Keratinocyte (primary cell): ENCODE data around the gene HELZ. TPM values are rescaled to one million over a fixed set of nuclear protein-coding genes. Genes with fewer than 3 reads are reported as not detected.
"Not testable (repeated sequence)": the region's sequence is repeated elsewhere in the genome, so short reads cannot be mapped to it uniquely, and the experiment has no call there.

Source experiments
- DNase-seq: peaks from one replicate; pipeline ENCODE4 v3.0.0-alpha.2; 2011; ENCODE audit warnings: low read depth, missing footprints, low spot score
- FAIRE-seq: peaks from 2 replicates; lab custom pipeline; 2011; peaks lifted over from hg19 to GRCh38; lab: Jason Lieb, UNC
- H2AFZ ChIP-seq: 2 replicates; pipeline ENCODE4 v1.6.0; 2012; ENCODE audit warnings: low read length, control low read depth, inconsistent platforms; ENCODE audit not compliant: control insufficient read depth
- H3K27ac ChIP-seq: 2 replicates; pipeline ENCODE4 v1.5.1; 2011; ENCODE audit warnings: low read length; ENCODE audit not compliant: control insufficient read depth, insufficient read depth
- H3K27me3 ChIP-seq: 3 replicates; pipeline ENCODE4 v1.6.0; 2011; ENCODE audit warnings: low read length; ENCODE audit not compliant: control insufficient read depth, insufficient read depth; ENCODE audit errors: extremely low read depth
- H3K36me3 ChIP-seq, 2 experiments: 2 replicates in 1 of 2; 3 replicates in 1 of 2; pipeline ENCODE4 v1.5.1; 2011; ENCODE audit warnings: low read length in 2 of 2, mild to moderate bottlenecking in 1 of 2; ENCODE audit not compliant: control insufficient read depth in 2 of 2, insufficient read depth in 2 of 2; ENCODE audit errors: extremely low read depth in 1 of 2
- H3K4me1 ChIP-seq: 3 replicates; pipeline ENCODE4 v1.5.1; 2011; ENCODE audit warnings: low read length; ENCODE audit not compliant: control insufficient read depth, insufficient read depth; ENCODE audit errors: extremely low read depth
- H3K4me2 ChIP-seq: 3 replicates; pipeline ENCODE4 v1.6.0; 2011; ENCODE audit warnings: low read depth, low read length; ENCODE audit not compliant: control insufficient read depth, insufficient read depth; ENCODE audit errors: extremely low read depth
- H3K4me3 ChIP-seq, 3 experiments: fragments of 200-600 bp in 1 of 3; sonication (generic) in 1 of 3; 2 replicates in 2 of 3; 3 replicates in 1 of 3; pipeline ENCODE4 v1.5.1; 2011 to 2016; ENCODE audit warnings: low read length in 3 of 3, mild to moderate bottlenecking in 3 of 3, control low read depth in 2 of 3, inconsistent platforms in 1 of 3, low read depth in 1 of 3, mixed read lengths in 1 of 3, mixed run types in 1 of 3, moderate library complexity in 1 of 3; ENCODE audit not compliant: control insufficient read depth in 2 of 3, insufficient read depth in 2 of 3; ENCODE audit errors: extremely low read depth in 1 of 3
- H3K79me2 ChIP-seq: 2 replicates; pipeline ENCODE4 v1.6.0; 2012; ENCODE audit warnings: low read length; ENCODE audit not compliant: control insufficient read depth, insufficient read depth
- H3K9ac ChIP-seq: 3 replicates; pipeline ENCODE4 v1.6.0; 2011; ENCODE audit warnings: low read length; ENCODE audit not compliant: control insufficient read depth, insufficient read depth; ENCODE audit errors: extremely low read depth
- H3K9me1 ChIP-seq: 3 replicates; pipeline ENCODE4 v1.6.0; 2011; ENCODE audit warnings: low read length; ENCODE audit not compliant: control insufficient read depth, insufficient read depth; ENCODE audit errors: extremely low read depth
- H3K9me3 ChIP-seq: 2 replicates; pipeline ENCODE4 v1.5.1; 2012; ENCODE audit warnings: low read depth, low read length; ENCODE audit not compliant: control insufficient read depth
- H4K20me1 ChIP-seq: 3 replicates; pipeline ENCODE4 v1.6.0; 2011; ENCODE audit warnings: low read length; ENCODE audit not compliant: control insufficient read depth, insufficient read depth; ENCODE audit errors: extremely low read depth
- EZH2 ChIP-seq: IDR thresholded peaks from one replicate; pipeline ENCODE4 v1.6.1; 2012; ENCODE audit warnings: inconsistent platforms, mild to moderate bottlenecking, low read length, moderate library complexity
- dilution Hi-C: fragments of 300-500 bp; cut with MboI; formaldehyde crosslinking; loops from one replicate; pipeline ENCODE4 v1.7.0; 2020; ENCODE audit warnings: low sequenced_read_pairs; ENCODE audit not compliant: extremely low pct_ligation_motif_present
- polyA plus RNA-seq, 5 experiments: library from polyadenylated mRNA; depleted of rRNA in 3 of 5; stranded (reverse) in 3 of 5; stranded (forward) in 1 of 5; unstranded in 1 of 5; fragments of >200 nt; gene quantifications; 1 replicate in 1 of 5; 2 replicates in 3 of 5; 3 replicates in 1 of 5; pipeline versions ENCODE4 v1.2.1 to v1.2.3, GENCODE V29; 2011 to 2012; ENCODE audit warnings: missing spikeins in 2 of 5, low read depth in 1 of 5, low replicate concordance in 1 of 5
- TF ChIP-seq, protein P1 (sequence below), 3 experiments: IDR thresholded peaks in 1 of 3; conservative IDR thresholded peaks in 1 of 3; optimal IDR thresholded peaks in 1 of 3; 2 replicates in 2 of 3; 3 replicates in 1 of 3; pipeline versions ENCODE3 to v1.5.1; 2011; ENCODE audit warnings: low read length in 3 of 3, mild to moderate bottlenecking in 3 of 3, moderate library complexity in 2 of 3, control low read depth in 1 of 3, inconsistent platforms in 1 of 3; ENCODE audit not compliant: insufficient read depth in 2 of 3; ENCODE audit errors: extremely low read depth in 1 of 3

HELZ gene
- polyA plus RNA-seq, 1 donor (not counting 4 experiments of a cell fraction or from before 2014, with no cell fraction given), result 18.2 TPM

DNA sequence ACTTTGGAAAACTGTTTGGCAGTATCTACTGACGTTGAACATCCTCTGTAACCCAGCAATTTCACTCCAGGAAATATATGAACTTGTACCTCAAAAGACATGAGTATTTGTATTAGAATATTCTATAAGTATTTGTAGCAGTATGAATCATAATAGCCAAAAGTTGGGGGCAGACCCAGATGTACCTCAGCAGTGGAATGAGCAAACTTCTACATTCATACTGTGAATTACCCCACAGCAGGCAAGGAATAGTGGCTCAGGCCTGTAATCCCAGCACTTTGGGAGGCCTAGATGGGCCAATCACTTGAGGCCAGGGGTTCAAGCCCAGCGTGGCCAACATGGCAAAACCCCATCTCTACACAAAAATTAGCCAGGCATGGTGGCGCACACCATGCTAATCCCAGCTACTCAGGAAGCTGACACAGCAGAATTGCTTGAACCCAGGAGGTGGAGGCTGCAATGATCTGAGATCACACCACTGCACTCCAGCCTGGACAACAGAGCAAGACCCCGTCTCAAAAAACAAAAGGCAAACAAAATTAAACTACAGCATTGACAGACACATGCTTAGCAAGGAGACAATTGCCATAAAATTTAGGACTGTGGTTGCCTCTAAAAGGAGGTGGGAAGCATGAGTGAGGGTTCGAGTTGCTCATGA lies 11.2 kb upstream of the HELZ start:
- dilution Hi-C loops, result no loop called here

GRCh38 chr17:67253384-67253783 lies 8.4 kb upstream of the HELZ start:
- no peaks in the 10 kb centered on the region for H3K9me1 ChIP-seq
- no peak for TF ChIP-seq EZH2
- TF ChIP-seq, protein P1, sequence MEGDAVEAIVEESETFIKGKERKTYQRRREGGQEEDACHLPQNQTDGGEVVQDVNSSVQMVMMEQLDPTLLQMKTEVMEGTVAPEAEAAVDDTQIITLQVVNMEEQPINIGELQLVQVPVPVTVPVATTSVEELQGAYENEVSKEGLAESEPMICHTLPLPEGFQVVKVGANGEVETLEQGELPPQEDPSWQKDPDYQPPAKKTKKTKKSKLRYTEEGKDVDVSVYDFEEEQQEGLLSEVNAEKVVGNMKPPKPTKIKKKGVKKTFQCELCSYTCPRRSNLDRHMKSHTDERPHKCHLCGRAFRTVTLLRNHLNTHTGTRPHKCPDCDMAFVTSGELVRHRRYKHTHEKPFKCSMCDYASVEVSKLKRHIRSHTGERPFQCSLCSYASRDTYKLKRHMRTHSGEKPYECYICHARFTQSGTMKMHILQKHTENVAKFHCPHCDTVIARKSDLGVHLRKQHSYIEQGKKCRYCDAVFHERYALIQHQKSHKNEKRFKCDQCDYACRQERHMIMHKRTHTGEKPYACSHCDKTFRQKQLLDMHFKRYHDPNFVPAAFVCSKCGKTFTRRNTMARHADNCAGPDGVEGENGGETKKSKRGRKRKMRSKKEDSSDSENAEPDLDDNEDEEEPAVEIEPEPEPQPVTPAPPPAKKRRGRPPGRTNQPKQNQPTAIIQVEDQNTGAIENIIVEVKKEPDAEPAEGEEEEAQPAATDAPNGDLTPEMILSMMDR (optimal IDR thresholded peaks at IDR 0.05 in 1 of 3, IDR thresholded peaks at IDR 0.05 in 1 of 3, conservative IDR thresholded peaks at IDR 0.05 in 1 of 3; ENCODE audit: extremely low read depth in 1 of 3, insufficient read depth in 2 of 3, low read length in 3 of 3), result no peak
- H3K27me3 ChIP-seq, result no peaks in the 10 kb centered on the region
- peak overlapping the region; percentile 54 for H3K9ac ChIP-seq
- no peaks in the 10 kb centered on the region for H3K36me3 ChIP-seq
- H3K79me2 ChIP-seq, result no peaks in the 10 kb centered on the region
- no peaks in the 10 kb centered on the region for H4K20me1 ChIP-seq
- peak overlapping the region; percentile 32 for H2AFZ ChIP-seq
- DNase-seq (peak; percentile 35), FAIRE-seq (no peak)
- dilution Hi-C loops, result no loop called here
- H3K4me1 ChIP-seq, result peaks cover 20% of the 10 kb centered on the region
- peak overlapping the region; percentile 79 for H3K27ac ChIP-seq
- no peak overlapping the region for H3K4me3 ChIP-seq
- H3K4me2 ChIP-seq, result peak overlapping the region; percentile 66
- H3K9me3 ChIP-seq, result no peaks in the 10 kb centered on the region

More for the DNA sequence above, 11.2 kb upstream of the HELZ start:
- Histone ChIP-seq H2AFZ (no peak overlapping the region), H3K27ac (no peak overlapping the region), H3K9me3 (no peaks in the 10 kb centered on the region), H3K4me3 (no peak overlapping the region), H3K36me3 (no peaks in the 10 kb centered on the region), H3K9me1 (no peaks in the 10 kb centered on the region), H4K20me1 (no peaks in the 10 kb centered on the region), H3K4me2 (no peak overlapping the region), H3K27me3 (no peaks in the 10 kb centered on the region), H3K79me2 (no peaks in the 10 kb centered on the region), H3K4me1 (peaks cover 18% of the 10 kb centered on the region), H3K9ac (no peak overlapping the region)
- TF ChIP-seq, protein P1 (optimal IDR thresholded peaks at IDR 0.05 in 1 of 3, IDR thresholded peaks at IDR 0.05 in 1 of 3, conservative IDR thresholded peaks at IDR 0.05 in 1 of 3; ENCODE audit: extremely low read depth in 1 of 3, insufficient read depth in 2 of 3, low read length in 3 of 3), result no peak
- TF ChIP-seq EZH2, result no peak
- FAIRE-seq (no peak), DNase-seq (no peak)

GRCh38 chr17:67251586-67251985 lies 6.6 kb upstream of the HELZ start:
- H3K4me3 ChIP-seq, H4K20me1 ChIP-seq, H3K9ac ChIP-seq, dilution Hi-C loops, H3K27me3 ChIP-seq, H3K9me3 ChIP-seq, H3K79me2 ChIP-seq, H3K4me2 ChIP-seq, H3K27ac ChIP-seq, H2AFZ ChIP-seq, H3K9me1 ChIP-seq, H3K36me3 ChIP-seq, FAIRE-seq, DNase-seq: not testable (repeated sequence)
- peaks cover 23% of the 10 kb centered on the region for H3K4me1 ChIP-seq
